Liver (tissue), 9 donors: ENCODE results near the gene TARDBP. TPM values are rescaled to one million over a fixed set of nuclear protein-coding genes. Genes with fewer than 3 reads are reported as not detected.

Source experiments
- DNase-seq: peaks from one replicate; pipeline ENCODE4 v3.0.0-alpha.2; 2017; ENCODE audit warnings: low spot score
- H3K27ac ChIP-seq, 2 donors: one replicate each; pipeline ENCODE4 v1.7.0; 2013; ENCODE audit warnings: inconsistent platforms in 2 of 2, low read length in 2 of 2, control low read depth in 1 of 2, low read depth in 1 of 2, mild to moderate bottlenecking in 1 of 2
- H3K27me3 ChIP-seq, 4 donors: one replicate each; pipeline versions ENCODE4 v1.6.1 to v1.7.0; 2013; ENCODE audit warnings: low read length in 3 of 4, inconsistent platforms in 1 of 4, mild to moderate bottlenecking in 1 of 4, moderate library complexity in 1 of 4; ENCODE audit not compliant: control insufficient read depth in 4 of 4, insufficient read depth in 4 of 4
- H3K36me3 ChIP-seq, 4 donors: one replicate each; pipeline versions ENCODE4 v1.6.1 to v1.7.0; 2013; ENCODE audit warnings: low read length in 3 of 4, mild to moderate bottlenecking in 3 of 4, low read depth in 1 of 4, moderate library complexity in 1 of 4; ENCODE audit not compliant: control insufficient read depth in 4 of 4, insufficient read depth in 3 of 4
- H3K4me1 ChIP-seq, 4 donors: one replicate each; pipeline versions ENCODE4 v1.6.1 to v1.7.0; 2013; ENCODE audit warnings: low read length in 3 of 4, mild to moderate bottlenecking in 3 of 4, moderate library complexity in 1 of 4; ENCODE audit not compliant: control insufficient read depth in 4 of 4, insufficient read depth in 4 of 4
- H3K4me3 ChIP-seq, 3 donors: one replicate each; pipeline versions ENCODE4 v1.6.1 to v1.7.0; 2013; ENCODE audit warnings: low read length in 3 of 3, control low read depth in 1 of 3, low read depth in 1 of 3, mild to moderate bottlenecking in 1 of 3
- H3K9ac ChIP-seq, 2 donors: one replicate each; pipeline ENCODE4 v1.7.0; 2013; ENCODE audit warnings: low read length in 2 of 2, mild to moderate bottlenecking in 2 of 2, moderate library complexity in 2 of 2, control low read depth in 1 of 2, low read depth in 1 of 2
- H3K9me3 ChIP-seq, 4 donors: one replicate each; pipeline versions ENCODE4 v1.6.1 to v1.7.0; 2013; ENCODE audit warnings: low read length in 3 of 4; ENCODE audit not compliant: control insufficient read depth in 4 of 4
- EGR1 ChIP-seq, 2 donors: IDR thresholded peaks; 2 replicates each; pipeline ENCODE4 v1.6.1; 2016 to 2018; ENCODE audit warnings: antibody characterized with exemption in 2 of 2, low read depth in 2 of 2
- FOXA1 ChIP-seq: IDR thresholded peaks from 2 replicates; pipeline ENCODE4 v1.6.1; 2016; ENCODE audit warnings: antibody characterized with exemption
- GABPA ChIP-seq, 2 donors: IDR thresholded peaks in 1 of 2; conservative IDR thresholded peaks in 1 of 2; 2 replicates each; pipeline ENCODE4 v1.6.1; 2016; ENCODE audit warnings: antibody characterized with exemption in 2 of 2, mild to moderate bottlenecking in 1 of 2, moderate library complexity in 1 of 2
- HNF4A ChIP-seq, 2 donors: conservative IDR thresholded peaks; 2 replicates each; pipeline ENCODE4 v1.6.1; 2016; ENCODE audit warnings: antibody characterized with exemption in 2 of 2, mild to moderate bottlenecking in 2 of 2
- HNF4G ChIP-seq: IDR thresholded peaks from 2 replicates; pipeline ENCODE4 v1.6.1; 2016; ENCODE audit warnings: antibody characterized with exemption
- JUND ChIP-seq, 2 donors: IDR thresholded peaks; 2 replicates each; pipeline ENCODE4 v1.6.1; 2016; ENCODE audit warnings: antibody characterized with exemption in 2 of 2
- NR2F2 ChIP-seq: IDR thresholded peaks from 2 replicates; pipeline ENCODE4 v1.6.1; 2016; ENCODE audit warnings: antibody characterized with exemption
- RXRA ChIP-seq, 2 donors: IDR thresholded peaks; 2 replicates each; pipeline ENCODE4 v1.6.1; 2017 to 2018; ENCODE audit warnings: antibody characterized with exemption in 2 of 2, mild to moderate bottlenecking in 1 of 2
- SP1 ChIP-seq: IDR thresholded peaks from 2 replicates; pipeline ENCODE4 v1.6.1; 2018; ENCODE audit warnings: antibody characterized with exemption, mild to moderate bottlenecking
- TAF1 ChIP-seq: conservative IDR thresholded peaks from 2 replicates; pipeline ENCODE4 v1.6.1; 2016; ENCODE audit warnings: antibody characterized with exemption, mild to moderate bottlenecking
- YY1 ChIP-seq: IDR thresholded peaks from 2 replicates; pipeline ENCODE4 v1.6.1; 2016; ENCODE audit warnings: antibody characterized with exemption, mild to moderate bottlenecking
- WGBS: extraction: QIAGEN DNeasy Blood & Tissue Kit; methylation state at CpG from one replicate; pipeline ENCODE4 v1.1.7; 2013; 5-methylcytosine and 5-hydroxymethylcytosine counted together
- polyA plus RNA-seq, 2 donors: library from polyadenylated mRNA; stranded (reverse) in 1 of 2; unstranded in 1 of 2; fragments of 200-250 nt in 1 of 2; fragments of >200 nt in 1 of 2; fragmentation: Nextera tagmentation in 1 of 2; extraction: Ambion mirVana in 1 of 2; gene quantifications; one replicate each; pipeline versions ENCODE4 v1.2.1 to v1.2.3, GENCODE V29; 2013 to 2015
- total RNA-seq, 2 donors: library from RNA; depleted of rRNA; stranded (reverse); fragments of >200 nt; gene quantifications; one replicate each; pipeline ENCODE4 v1.2.3, GENCODE V29; 2014
- TF ChIP-seq, protein P1 (sequence below): IDR thresholded peaks from 2 replicates; pipeline ENCODE4 v1.6.1; 2016; ENCODE audit warnings: antibody characterized with exemption
- TF ChIP-seq, protein P2 (sequence below): IDR thresholded peaks from 2 replicates; pipeline ENCODE4 v1.6.1; 2016; ENCODE audit warnings: antibody characterized with exemption, mild to moderate bottlenecking
- TF ChIP-seq, protein P3 (sequence below): IDR thresholded peaks from 2 replicates; pipeline ENCODE4 v1.6.1; 2016; ENCODE audit warnings: antibody characterized with exemption
- TF ChIP-seq, protein P4 (sequence below): fragments of 150-350 bp; IDR thresholded peaks from 2 replicates; pipeline ENCODE4 v1.5.1; 2017; ENCODE audit warnings: improper control_type of control experiment, low read depth, low read length; ENCODE audit not compliant: missing input control
- TF ChIP-seq, protein P5 (sequence below): IDR thresholded peaks from 2 replicates; pipeline ENCODE4 v1.6.1; 2016; ENCODE audit warnings: antibody characterized with exemption
- donor health status: healthy.
- donor health status: healthy.
- donor health status: healthy.
- donor health status: healthy.
- donor health status: healthy.

TARDBP gene
- total and polyA plus RNA-seq, 4 donors, result 44.4 to 87.6 (median 79.2) TPM

DNA sequence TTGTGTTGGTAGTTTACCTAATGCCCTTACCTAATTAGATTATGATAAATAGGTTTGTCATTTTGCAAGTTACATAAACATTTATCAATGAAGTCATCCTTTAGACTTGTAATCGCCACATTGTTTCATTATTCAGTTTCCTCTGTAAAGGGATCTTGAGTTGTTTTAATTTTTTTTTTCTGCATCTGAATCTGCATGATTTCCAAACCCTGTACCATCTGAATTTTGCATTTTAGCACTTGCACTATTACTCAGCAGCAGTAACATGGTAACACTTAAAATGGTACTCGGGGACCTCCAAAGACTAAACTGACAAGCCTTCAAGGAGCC lies 12.4 kb downstream of the TARDBP start:
- peaks cover 5 to 80% (median 63%) of the 10 kb centered on the region in 4 donors for H3K36me3 ChIP-seq
- no peak overlapping the region for H3K27ac ChIP-seq
- H3K27me3 ChIP-seq, result no peaks in the 10 kb centered on the region
- H3K9me3 ChIP-seq, result no peaks in the 10 kb centered on the region
- TF ChIP-seq EGR1 (IDR thresholded peaks at IDR 0.05; ENCODE audit: low read depth in 2 of 2) (no peak), GABPA (IDR thresholded peaks at IDR 0.05 in 1 of 2, conservative IDR thresholded peaks at IDR 0.05 in 1 of 2) (no peak), YY1 (no peak), SP1 (no peak)
- TF ChIP-seq, protein P1, sequence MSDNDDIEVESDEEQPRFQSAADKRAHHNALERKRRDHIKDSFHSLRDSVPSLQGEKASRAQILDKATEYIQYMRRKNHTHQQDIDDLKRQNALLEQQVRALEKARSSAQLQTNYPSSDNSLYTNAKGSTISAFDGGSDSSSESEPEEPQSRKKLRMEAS, result no peak
- H3K9ac ChIP-seq, result no peak overlapping the region
- no peak for DNase-seq
- H3K4me3 ChIP-seq, result no peak overlapping the region
- WGBS, result 87% methylated on average over 2 of the region's 2 CpGs
- peaks cover 0 to 1% (median 0%) of the 10 kb centered on the region in 4 donors for H3K4me1 ChIP-seq

DNA sequence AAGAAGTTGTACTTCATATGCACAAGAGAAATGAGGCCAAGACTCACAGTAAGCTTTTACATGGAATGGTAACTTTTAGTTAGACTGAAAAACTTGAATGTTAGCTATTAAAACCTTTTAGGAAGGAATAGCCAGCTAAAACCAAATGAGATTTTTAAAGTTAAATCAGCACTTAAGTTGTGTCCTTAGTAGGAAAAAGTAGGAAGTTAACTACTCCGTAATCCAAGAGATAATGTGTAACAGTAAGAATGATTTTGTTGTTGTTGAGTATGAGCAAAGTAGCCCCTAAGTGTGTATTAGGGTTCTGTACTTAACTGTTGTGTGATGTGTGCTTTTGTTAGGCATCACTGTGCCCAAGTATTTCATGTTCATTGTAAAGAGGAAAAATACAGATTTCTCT lies 13.2 kb downstream of the TARDBP start:
- Histone ChIP-seq H3K27me3 (no peaks in the 10 kb centered on the region), H3K4me1 (peaks cover 0 to 2% (median 0%) of the 10 kb centered on the region in 4 donors), H3K9me3 (no peaks in the 10 kb centered on the region), H3K4me3 (no peak overlapping the region), H3K27ac (no peak overlapping the region), H3K9ac (no peak overlapping the region), H3K36me3 (peaks cover 9 to 81% (median 63%) of the 10 kb centered on the region in 4 donors)
- TF ChIP-seq, protein P2, sequence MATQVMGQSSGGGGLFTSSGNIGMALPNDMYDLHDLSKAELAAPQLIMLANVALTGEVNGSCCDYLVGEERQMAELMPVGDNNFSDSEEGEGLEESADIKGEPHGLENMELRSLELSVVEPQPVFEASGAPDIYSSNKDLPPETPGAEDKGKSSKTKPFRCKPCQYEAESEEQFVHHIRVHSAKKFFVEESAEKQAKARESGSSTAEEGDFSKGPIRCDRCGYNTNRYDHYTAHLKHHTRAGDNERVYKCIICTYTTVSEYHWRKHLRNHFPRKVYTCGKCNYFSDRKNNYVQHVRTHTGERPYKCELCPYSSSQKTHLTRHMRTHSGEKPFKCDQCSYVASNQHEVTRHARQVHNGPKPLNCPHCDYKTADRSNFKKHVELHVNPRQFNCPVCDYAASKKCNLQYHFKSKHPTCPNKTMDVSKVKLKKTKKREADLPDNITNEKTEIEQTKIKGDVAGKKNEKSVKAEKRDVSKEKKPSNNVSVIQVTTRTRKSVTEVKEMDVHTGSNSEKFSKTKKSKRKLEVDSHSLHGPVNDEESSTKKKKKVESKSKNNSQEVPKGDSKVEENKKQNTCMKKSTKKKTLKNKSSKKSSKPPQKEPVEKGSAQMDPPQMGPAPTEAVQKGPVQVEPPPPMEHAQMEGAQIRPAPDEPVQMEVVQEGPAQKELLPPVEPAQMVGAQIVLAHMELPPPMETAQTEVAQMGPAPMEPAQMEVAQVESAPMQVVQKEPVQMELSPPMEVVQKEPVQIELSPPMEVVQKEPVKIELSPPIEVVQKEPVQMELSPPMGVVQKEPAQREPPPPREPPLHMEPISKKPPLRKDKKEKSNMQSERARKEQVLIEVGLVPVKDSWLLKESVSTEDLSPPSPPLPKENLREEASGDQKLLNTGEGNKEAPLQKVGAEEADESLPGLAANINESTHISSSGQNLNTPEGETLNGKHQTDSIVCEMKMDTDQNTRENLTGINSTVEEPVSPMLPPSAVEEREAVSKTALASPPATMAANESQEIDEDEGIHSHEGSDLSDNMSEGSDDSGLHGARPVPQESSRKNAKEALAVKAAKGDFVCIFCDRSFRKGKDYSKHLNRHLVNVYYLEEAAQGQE, result no peak
- no peak for TF ChIP-seq EGR1 (IDR thresholded peaks at IDR 0.05; ENCODE audit: low read depth in 2 of 2)
- no peak for DNase-seq
- WGBS, result 97% methylated on average over 1 of the region's 1 CpG

DNA sequence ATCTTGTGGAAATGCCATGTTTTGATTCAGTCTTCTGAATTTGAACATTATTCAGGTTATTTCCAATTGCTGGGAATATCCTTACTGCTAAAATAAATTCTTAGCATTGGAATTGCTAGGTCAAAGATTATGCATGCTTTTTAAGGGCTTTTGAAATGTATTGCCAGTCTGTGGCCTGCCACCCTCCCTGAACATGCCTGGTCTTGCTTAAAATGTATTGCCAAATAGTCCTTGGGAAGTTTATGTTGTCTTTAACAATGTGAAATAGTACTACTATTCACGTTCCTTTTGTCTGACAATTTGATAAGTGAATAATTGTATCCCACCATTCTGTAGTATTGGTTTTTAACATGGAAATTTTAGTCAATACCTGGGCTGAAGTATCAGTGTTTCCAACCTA lies 13.6 kb downstream of the TARDBP start:
- no peaks in the 10 kb centered on the region for H3K9me3 ChIP-seq
- H3K4me3 ChIP-seq, result no peak overlapping the region
- H3K4me1 ChIP-seq, result peaks cover 0 to 2% (median 0%) of the 10 kb centered on the region in 4 donors
- no peak overlapping the region for H3K9ac ChIP-seq
- 91% methylated on average over 1 of the region's 1 CpG for WGBS
- H3K27me3 ChIP-seq, result no peaks in the 10 kb centered on the region
- DNase-seq, result no peak
- no peak overlapping the region for H3K27ac ChIP-seq
- peaks cover 10 to 79% (median 62%) of the 10 kb centered on the region in 4 donors for H3K36me3 ChIP-seq
- TF ChIP-seq HNF4A (conservative IDR thresholded peaks at IDR 0.05) (no peak), NR2F2 (no peak), GABPA (IDR thresholded peaks at IDR 0.05 in 1 of 2, conservative IDR thresholded peaks at IDR 0.05 in 1 of 2) (no peak), RXRA (IDR thresholded peaks at IDR 0.05) (no peak), TAF1 (no peak), HNF4G (no peak), SP1 (no peak), EGR1 (IDR thresholded peaks at IDR 0.05; ENCODE audit: low read depth in 2 of 2) (no peak), YY1 (no peak), JUND (IDR thresholded peaks at IDR 0.05) (no peak), FOXA1 (no peak)
- TF ChIP-seq, protein P3, sequence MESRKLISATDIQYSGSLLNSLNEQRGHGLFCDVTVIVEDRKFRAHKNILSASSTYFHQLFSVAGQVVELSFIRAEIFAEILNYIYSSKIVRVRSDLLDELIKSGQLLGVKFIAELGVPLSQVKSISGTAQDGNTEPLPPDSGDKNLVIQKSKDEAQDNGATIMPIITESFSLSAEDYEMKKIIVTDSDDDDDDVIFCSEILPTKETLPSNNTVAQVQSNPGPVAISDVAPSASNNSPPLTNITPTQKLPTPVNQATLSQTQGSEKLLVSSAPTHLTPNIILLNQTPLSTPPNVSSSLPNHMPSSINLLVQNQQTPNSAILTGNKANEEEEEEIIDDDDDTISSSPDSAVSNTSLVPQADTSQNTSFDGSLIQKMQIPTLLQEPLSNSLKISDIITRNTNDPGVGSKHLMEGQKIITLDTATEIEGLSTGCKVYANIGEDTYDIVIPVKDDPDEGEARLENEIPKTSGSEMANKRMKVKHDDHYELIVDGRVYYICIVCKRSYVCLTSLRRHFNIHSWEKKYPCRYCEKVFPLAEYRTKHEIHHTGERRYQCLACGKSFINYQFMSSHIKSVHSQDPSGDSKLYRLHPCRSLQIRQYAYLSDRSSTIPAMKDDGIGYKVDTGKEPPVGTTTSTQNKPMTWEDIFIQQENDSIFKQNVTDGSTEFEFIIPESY, result no peak
- TF ChIP-seq, protein P1, result no peak
- TF ChIP-seq, protein P4, sequence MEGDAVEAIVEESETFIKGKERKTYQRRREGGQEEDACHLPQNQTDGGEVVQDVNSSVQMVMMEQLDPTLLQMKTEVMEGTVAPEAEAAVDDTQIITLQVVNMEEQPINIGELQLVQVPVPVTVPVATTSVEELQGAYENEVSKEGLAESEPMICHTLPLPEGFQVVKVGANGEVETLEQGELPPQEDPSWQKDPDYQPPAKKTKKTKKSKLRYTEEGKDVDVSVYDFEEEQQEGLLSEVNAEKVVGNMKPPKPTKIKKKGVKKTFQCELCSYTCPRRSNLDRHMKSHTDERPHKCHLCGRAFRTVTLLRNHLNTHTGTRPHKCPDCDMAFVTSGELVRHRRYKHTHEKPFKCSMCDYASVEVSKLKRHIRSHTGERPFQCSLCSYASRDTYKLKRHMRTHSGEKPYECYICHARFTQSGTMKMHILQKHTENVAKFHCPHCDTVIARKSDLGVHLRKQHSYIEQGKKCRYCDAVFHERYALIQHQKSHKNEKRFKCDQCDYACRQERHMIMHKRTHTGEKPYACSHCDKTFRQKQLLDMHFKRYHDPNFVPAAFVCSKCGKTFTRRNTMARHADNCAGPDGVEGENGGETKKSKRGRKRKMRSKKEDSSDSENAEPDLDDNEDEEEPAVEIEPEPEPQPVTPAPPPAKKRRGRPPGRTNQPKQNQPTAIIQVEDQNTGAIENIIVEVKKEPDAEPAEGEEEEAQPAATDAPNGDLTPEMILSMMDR, result no peak
- TF ChIP-seq, protein P5, sequence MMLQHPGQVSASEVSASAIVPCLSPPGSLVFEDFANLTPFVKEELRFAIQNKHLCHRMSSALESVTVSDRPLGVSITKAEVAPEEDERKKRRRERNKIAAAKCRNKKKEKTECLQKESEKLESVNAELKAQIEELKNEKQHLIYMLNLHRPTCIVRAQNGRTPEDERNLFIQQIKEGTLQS, result no peak
